HG03108 (cell line): ENCODE results near the gene OR1D5.
"Not testable (repeated sequence)": the region's sequence is repeated elsewhere in the genome, so short reads cannot be mapped to it uniquely, and the experiment has no call there.

Experiments used
- ATAC-seq: cut with Tn5 transposase; IDR thresholded peaks from one replicate; pipeline ENCODE4 v1.9.1; 2021; ENCODE audit warnings: moderate library complexity; ENCODE audit not compliant: unreplicated experiment

Gene OR1D5, protein sequence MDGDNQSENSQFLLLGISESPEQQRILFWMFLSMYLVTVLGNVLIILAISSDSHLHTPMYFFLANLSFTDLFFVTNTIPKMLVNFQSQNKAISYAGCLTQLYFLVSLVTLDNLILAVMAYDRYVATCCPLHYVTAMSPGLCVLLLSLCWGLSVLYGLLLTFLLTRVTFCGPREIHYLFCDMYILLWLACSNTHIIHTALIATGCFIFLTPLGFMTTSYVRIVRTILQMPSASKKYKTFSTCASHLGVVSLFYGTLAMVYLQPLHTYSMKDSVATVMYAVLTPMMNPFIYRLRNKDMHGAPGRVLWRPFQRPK

DNA sequence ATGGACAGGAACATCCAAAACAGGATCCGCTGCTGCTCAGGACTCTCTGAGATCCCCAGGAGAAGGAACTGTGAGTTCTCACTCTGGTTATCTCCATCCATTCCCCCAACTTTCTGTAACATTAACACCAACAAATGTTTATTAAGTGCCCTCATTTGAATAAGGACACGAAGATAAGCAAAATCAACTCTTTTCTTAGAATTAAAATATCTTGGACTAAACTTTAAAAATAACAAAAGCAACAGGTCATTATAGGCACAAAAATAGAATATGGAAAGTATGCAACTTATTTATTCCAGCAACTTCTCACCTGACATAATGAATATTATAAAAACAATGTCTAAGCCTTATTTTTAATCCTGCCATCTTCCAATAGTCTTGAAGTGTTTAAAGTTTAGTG, at the start of gene OR1D5:
OR1D5 (minus strand) TSS at position 101 of the 400 bp plus-strand sequence; CDS start at position 101, 0 bp downstream.
- not testable (repeated sequence) for ATAC-seq

DNA sequence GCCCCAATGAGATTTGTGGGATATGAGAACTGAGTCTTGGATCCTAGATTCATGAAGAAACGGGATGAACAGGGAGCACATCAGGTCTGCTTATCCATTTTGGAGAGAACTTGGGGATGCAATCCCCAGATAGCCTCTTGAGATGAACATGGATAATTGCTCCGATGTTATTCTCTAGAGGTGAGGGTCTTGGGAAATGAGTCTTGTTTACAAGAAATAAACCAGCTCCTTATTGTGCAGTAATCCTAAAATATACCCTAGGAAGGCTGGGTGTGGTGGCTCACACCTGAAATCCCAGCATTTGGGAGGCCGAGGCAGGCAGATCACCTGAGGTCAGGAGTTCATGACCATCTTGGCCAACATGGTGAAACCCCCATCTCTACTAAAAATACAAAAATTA, 40.9 kb upstream of the OR1D5 start, which contains the start of gene OR1D2:
OR1D2 (minus strand) TSS at position 101 of the 400 bp plus-strand sequence. CDS start 11,426 bp downstream, outside the sequence.
- ATAC-seq: no peak

DNA sequence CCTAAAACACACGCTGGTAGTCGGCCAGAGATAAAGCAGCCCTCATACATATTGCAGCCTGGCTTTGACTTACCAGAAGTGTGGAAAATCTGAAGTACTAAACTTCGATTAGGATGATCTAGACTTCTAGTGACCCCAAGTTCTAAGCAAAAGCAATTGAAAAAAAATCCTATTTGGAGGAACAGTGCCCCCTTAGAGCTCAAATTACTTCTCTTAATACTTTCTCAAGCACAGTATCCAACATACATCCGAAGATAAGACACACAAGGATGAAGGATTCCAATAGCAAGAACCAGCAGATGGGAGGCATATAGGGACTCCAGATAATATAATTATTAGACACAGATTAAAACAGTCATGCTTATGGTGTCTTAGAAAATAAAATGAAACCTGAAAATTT, 10.4 kb upstream of the OR1D5 start:
- ATAC-seq: not testable (repeated sequence)

DNA sequence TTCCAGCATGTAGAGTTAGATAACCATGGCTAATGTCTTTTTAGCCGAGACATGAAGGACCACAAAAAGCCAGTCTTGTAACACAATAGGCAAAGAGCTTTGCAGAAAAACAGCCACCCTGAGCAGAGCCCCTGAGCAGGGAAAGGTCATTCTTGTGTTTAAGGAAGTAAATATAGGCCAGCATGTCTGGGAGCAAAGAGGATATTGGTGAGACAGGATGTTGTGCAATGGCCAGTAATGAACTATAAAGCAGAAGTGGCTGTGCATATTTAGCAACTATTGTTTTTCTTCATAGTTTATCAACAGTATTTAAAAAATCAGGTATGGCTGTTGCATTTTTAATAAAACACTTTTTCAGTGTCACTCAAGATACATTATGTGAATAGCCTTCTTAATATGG, 1.8 kb upstream of the OR1D5 start:
- not testable (repeated sequence) for ATAC-seq

- not testable (repeated sequence) for ATAC-seq
Measured at GRCh38 chr17:3062824-3063377, 506 bp downstream of the OR1D5 start.

- ATAC-seq: not testable (repeated sequence)
Measured at GRCh38 chr17:3054868-3055267, 8.5 kb downstream of the OR1D5 start.

GRCh38 chr17:3049705-3050295, 13.6 kb downstream of the OR1D5 start:
- no peak for ATAC-seq

GRCh38 chr17:3048727-3049471, 14.5 kb downstream of the OR1D5 start:
- ATAC-seq: peak; percentile 90

DNA sequence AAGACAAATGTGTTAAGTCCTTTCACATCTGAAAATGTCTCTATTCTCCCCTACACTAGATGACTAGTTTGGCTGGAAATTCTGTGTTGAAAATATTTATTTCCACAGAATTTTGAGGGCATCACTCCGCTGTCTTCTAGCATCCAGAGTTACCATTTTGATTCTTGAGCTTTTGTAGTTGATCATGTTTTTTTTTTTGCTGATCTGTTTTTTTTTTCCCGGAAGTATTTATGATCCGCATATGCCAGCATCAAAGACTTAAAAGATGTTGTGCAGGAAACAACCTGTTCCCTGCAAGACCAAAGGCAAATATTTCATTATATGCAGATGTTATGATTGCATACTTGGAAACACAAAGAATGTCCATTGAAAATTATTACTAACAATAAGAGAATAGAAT, 16.7 kb downstream of the OR1D5 start:
- ATAC-seq: no peak

DNA sequence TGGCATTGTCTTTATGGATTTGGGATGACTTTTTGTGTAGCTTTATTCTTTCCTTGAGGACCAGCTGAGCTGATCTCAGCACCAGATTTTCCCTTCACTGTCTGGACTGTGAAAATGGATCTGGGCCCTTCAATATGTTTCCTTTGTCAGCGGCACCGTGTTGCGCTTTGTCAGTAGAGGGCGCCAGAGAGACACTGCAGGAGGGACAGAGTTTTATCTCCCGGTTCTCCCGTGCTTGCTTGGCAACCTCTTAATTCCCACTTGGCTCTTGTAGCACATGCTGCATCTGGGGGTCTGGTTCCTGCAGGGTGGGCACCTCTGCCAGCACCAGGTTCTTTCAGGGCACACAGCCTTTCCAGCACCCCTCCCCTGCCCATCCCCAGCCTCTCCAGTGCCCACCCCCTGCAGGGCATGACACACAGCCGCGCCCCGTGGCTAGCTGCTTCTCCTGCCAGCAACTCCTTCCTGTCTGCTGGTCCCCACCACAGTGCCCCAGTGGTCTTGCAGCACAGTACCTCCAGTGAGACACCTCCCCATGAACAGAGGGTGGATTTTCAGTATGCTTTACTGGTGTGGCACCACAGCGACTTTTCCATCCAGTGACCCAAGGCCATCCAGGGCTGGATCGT, 19.6 kb downstream of the OR1D5 start:
- no peak for ATAC-seq

- no peak for ATAC-seq
Measured at GRCh38 chr17:3040882-3041281, 22.5 kb downstream of the OR1D5 start.

GRCh38 chr17:3039736-3040135, 23.7 kb downstream of the OR1D5 start:
- no peak for ATAC-seq

GRCh38 chr17:3038941-3039340, 24.5 kb downstream of the OR1D5 start:
- ATAC-seq: no peak

DNA sequence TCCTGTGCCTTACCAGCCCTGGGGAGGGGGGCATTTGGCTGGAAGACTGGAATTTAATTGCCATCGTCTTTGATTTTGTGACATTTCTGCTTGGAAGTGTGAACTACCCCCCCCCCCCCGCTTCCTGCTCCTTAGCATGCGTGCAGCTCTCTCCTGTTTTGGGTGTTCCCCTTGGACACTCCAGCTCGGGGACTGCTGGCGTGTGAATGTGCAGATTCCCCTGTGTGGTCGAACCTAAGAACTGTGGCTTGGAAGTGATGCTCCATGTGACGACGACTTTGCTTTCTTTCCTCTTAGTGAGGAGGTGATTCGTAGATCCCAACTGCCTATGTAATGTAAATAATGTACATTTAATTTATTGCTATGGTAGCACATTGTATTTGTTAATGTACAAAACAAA, 26.1 kb downstream of the OR1D5 start:
- no peak for ATAC-seq

DNA sequence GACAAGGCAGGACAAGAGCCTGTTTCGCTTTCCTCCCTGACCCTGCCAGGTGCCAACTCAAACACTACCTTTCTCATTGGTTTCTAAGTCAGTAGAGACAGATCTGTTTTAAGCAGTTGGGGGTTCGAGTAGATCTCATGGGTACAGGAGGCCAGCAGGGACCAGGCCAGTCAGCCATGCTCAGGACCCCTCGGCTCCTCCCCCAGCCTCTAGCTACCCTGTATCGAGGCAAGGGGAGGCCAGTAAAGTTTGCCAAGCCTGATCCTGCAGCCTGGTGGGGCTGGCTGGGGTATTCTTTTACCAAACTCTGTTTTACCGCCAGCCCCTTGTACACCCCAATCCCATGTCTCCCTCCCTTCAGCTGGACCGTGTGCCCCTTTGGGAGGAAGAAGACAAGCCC, 26.6 kb downstream of the OR1D5 start:
- ATAC-seq: no peak

- no peak for ATAC-seq
Measured at GRCh38 chr17:3035968-3036280, 27.5 kb downstream of the OR1D5 start.

GRCh38 chr17:3035256-3035967, 28.0 kb downstream of the OR1D5 start:
- no peak for ATAC-seq

GRCh38 chr17:3034578-3034920, 28.9 kb downstream of the OR1D5 start:
- no peak for ATAC-seq

DNA sequence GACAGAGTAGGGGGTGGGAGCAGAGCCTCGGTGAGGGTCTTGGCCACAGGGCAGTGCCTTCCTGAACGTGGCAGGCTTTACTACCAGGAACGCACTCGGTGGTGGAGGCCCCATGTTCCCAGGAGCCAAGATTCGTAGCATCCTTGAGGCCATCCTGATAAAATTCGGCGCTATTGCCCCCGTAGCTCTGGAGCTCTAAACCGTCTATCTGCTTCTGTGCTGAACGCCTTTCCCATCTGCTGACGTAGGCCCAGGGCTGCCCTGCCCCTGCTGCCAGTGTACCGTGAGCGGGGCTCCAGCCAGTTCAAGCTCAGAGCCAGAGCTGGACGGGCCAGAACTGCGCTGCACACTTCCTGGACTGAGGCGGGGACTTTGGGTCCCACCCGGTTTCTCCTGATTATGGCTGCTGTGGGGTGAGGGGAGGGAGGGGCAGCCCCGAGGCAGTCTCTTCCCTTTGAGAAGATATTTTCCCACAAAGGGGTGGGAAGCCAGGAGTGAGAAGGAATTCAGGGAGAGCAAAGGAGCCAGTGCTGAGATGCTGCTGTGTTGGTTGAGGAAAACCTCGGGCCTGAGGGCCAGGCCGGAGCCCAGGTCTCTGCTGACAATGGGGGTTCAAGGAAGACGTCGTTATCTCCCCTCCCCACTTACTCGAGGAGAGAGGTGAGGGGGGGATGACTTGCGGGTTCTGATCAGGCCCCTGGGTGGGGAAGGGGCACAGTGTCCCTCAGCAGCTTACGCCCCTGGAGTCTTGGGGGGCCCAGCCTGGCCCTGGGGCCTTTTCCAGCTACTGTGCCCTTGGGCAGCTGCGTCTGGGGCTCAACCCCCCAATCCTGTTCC, 29.4 kb downstream of the OR1D5 start:
- ATAC-seq: no peak

GRCh38 chr17:3033248-3033640, 30.2 kb downstream of the OR1D5 start:
- no peak for ATAC-seq
